ENCODE measurements around the gene GTF2F2.
A peak's percentile ranks its signal among the peaks of the same experiment; 100 is the strongest.

GTF2F2 gene

GRCh38 chr13:45299194-45299593, 178.9 kb downstream of the GTF2F2 start:
- DNase-seq: no peak

DNA sequence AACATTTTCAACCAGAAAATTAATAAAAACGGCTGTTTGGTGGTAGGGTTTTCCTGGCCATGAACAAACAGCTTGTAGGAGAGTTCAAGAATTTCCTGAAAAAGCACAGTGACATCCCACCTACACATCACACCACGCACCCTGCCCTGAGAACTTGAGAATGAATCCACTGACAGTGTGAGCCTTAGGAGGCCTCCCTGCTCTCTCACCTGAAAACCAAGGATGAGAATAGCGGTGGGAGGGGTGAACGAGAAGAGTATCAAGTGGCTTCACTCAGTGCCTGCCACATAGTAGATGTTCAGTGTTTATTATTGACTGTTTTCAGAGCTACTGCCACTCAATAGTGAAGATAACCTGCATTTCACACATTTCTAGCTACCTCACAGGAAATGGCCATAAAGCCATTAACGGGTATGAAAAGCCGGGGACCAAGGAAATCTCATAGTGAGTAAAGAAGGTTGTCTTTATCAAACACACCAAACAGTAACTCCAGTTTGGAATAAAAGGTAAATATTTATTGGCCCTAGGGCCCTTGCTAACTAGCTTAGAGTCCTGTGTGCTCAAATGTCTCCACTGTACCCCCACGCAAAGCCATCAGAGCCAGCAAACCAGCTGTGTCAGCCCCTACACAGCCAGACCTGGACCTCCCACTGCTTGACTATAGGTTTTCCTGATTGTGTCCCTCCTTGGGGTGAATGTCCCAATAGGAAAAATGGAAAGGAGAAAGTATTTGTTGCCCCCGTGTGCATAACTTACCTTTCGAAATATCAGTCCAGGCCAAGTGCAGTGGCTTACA, 180.1 kb downstream of the GTF2F2 start:
- DNase-seq: no peak

DNA sequence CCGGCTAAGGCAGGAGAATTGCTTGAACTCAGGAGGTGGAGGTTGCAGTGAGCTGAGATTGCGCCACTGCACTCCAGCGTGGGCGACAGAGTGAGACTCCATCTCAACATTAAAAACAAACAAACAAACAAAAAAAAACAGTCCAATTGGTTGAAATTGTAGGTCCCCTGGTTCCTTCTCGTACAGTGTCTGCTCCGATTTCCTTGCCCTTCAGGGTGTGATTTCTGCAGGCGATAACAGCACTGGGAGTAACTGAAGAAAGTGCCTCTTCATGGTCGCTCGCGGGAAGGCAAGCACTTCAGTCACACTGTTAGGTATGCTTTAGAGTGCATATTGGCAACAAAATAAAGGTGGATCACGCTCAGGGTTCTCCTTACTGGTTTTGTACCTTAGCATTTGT, 181.0 kb downstream of the GTF2F2 start:
- DNase-seq: no peak

DNA sequence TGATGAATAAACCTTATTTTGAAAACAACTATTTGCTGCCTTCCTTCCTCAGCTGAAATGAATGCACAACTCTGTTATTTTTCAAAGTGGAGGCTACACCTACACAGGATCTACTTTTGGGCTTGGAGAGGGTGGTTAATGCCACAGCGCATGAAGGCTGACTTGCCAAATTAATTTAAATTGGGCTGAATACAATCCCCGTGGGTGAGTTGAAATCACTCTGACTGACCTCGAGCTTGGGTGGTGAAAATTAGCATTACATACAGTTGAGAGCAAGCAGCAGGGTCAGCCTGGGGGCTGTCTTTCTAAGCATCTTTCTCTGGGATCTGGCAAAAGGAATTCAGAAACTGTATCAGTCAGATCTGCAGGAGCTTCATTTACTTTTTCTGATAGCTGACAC, 182.2 kb downstream of the GTF2F2 start:
- DNase-seq: no peak

DNA sequence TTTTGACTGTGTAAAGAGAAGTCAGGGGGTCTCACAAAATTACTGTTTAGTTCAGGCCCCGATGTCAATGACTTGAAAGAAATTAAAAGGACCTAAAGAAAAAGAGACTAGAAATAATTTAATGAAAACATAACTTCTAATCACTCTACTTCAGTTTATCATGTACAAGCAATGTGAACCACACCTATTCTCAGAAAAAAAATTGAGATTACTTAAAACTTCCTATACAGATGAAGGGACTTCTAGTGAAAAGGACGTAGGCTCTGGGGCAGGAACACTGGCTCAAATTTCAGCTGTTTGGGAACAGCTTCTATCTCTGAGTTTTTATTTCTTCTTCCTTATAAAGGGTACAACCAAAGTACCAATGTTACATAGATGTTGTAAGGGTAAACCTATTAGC, 182.7 kb downstream of the GTF2F2 start:
- no peak for DNase-seq

DNA sequence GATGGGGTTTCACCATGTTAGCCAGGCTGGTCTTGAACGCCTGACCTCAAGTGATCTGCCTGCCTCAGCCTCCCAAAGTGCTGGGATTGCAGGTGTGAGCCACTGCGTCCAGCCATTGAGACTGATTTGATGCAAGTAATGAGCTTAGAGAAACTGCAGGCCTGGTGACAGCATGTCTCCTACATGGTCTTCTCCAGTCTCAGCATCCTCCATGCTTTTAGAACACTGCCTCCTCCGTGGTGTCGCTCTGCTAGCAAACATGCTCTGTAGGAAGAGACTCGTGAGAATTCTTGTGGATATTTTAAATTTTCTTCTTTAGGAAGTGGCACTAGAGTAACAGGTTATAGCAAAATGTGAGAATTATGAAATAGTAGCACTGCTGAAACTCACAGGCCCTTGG, 183.6 kb downstream of the GTF2F2 start:
- peak in 2 of 56 donors; percentile 6 to 10 for DNase-seq

DNA sequence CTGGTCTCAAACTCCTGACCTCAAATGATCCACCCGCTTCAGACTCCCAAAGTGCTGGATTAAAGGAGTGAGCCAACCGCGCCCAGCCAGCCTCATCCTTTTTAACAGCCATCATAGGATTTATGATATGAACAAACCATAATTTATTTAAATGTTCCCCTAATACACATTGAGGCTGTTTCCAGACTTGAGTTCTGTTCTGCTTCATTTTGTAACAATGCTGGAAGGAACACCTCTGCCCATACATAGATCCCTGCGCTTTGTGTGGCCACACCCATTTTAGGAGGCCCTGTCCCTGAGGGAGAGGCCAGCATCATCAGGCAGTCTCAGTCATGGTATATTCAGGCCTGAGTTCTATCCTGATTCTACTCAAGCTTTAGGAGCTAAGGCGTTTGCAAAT, 184.8 kb downstream of the GTF2F2 start:
- no peak for DNase-seq

DNA sequence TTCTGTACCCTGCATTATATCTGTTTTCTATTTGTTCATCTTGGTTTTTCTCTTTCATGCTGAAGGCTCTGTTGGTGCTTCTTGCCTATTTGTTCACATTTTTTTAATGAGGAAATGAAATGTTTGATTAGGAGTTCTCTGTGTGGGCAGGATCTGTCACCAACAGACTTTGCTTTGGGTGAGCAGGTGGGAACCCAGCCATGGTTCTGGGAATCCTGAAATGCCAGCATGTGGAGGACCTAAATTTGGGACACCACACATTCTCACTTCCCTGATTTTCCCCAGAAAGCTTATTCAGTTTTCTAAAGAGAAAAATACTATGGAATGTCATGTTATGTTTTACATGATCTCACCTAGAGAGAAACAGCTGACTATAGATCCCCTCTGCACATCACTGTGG, 186.7 kb downstream of the GTF2F2 start:
- DNase-seq: no peak

- DNase-seq: no peak
These were observed 190.2 kb downstream of the GTF2F2 start for GRCh38 chr13:45310341-45311131.

- DNase-seq: no peak
These were observed 194.5 kb downstream of the GTF2F2 start for GRCh38 chr13:45314822-45315221.

- DNase-seq: no peak
These were observed 195.3 kb downstream of the GTF2F2 start for GRCh38 chr13:45315520-45316167.

GRCh38 chr13:45316338-45316737, 196.0 kb downstream of the GTF2F2 start:
- no peak for DNase-seq

GRCh38 chr13:45316996-45317395, 196.7 kb downstream of the GTF2F2 start:
- DNase-seq: no peak

DNA sequence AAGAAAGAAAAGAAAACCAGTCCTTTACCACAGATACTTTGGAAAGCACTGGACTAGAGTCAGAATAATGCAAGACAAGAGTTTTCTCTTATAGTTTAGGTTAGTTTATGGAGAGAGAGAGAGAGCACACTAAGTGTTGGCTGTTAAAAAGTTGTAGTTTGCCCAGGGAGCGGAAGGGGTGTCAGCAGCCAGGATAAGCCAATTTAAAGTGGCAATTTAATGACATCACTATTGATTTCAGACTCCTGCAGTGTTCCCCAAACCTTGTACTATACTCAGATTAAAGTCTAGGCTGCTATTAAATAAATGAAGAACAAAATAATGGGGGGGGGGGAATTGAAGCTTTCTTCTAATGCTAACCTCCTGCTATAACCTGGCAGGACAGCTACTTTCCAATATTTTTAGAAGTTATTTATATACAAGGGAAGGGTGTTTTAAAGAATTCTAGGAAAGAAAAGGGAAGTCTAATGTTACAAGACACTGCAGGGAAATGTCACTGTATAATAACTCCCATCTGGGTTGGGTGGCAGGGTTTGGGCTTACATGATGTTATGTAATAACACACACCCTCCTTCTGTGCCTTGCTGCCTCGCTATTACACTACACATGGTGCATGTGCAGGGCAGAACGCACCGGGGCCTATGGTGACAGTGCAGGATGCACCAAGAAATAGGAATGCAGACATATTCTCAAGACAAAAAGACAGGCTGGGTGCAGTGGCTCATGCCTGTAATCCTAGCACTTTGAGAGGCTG, 200.7 kb downstream of the GTF2F2 start:
- peak in 11 of 56 donors; percentile 9 to 53 (median 25) for DNase-seq

GRCh38 chr13:45325806-45326205, 205.5 kb downstream of the GTF2F2 start:
- peak in 23 of 56 donors; percentile 6 to 64 (median 23) for DNase-seq

- no peak for DNase-seq
These were observed 207.1 kb downstream of the GTF2F2 start for GRCh38 chr13:45327253-45327955.

- no peak for DNase-seq
These were observed 208.4 kb downstream of the GTF2F2 start for GRCh38 chr13:45328661-45329111.

GRCh38 chr13:45331123-45331619, 210.9 kb downstream of the GTF2F2 start:
- DNase-seq: peak in 14 of 56 donors; percentile 6 to 73 (median 22)

- no peak for DNase-seq
These were observed 211.4 kb downstream of the GTF2F2 start for GRCh38 chr13:45331692-45332035.

- peak in 1 of 56 donors; percentile 53 for DNase-seq
These were observed 211.9 kb downstream of the GTF2F2 start for GRCh38 chr13:45332036-45332830.
